Fibroblast of lung (primary cell): ENCODE data around the gene S100P. TPM values are rescaled to one million over a fixed set of nuclear protein-coding genes. Genes with fewer than 3 reads are reported as not detected.
"Not testable (repeated sequence)": the region's sequence is repeated elsewhere in the genome, so short reads cannot be mapped to it uniquely, and the experiment has no call there.

ENCODE experiments used
- DNase-seq, 2 donors: peaks; one replicate each; pipeline versions ENCODE4 v3.0.0 to v3.0.0-alpha.2; 2010; ENCODE audit warnings: low read depth in 2 of 2
- H2AFZ ChIP-seq: 2 replicates; pipeline ENCODE4 v1.5.1; 2012; ENCODE audit warnings: low read length, control low read depth, inconsistent platforms
- H3K27ac ChIP-seq: 2 replicates; pipeline ENCODE4 v1.5.1; 2011; ENCODE audit warnings: low read length, control low read depth; ENCODE audit not compliant: insufficient read depth
- H3K27me3 ChIP-seq: 2 replicates; pipeline ENCODE4 v1.5.1; 2011; ENCODE audit warnings: mild to moderate bottlenecking, low read length; ENCODE audit not compliant: control insufficient read depth, insufficient read depth
- H3K36me3 ChIP-seq: 2 replicates; pipeline ENCODE4 v1.5.1; 2011; ENCODE audit warnings: low read length; ENCODE audit not compliant: control insufficient read depth, insufficient read depth
- H3K4me1 ChIP-seq: 2 replicates; pipeline ENCODE4 v1.5.1; 2011; ENCODE audit warnings: low read length; ENCODE audit not compliant: control insufficient read depth, insufficient read depth; ENCODE audit errors: extremely low read depth
- H3K4me2 ChIP-seq: 2 replicates; pipeline ENCODE4 v1.5.1; 2011; ENCODE audit warnings: low read length, control low read depth; ENCODE audit not compliant: insufficient read depth; ENCODE audit errors: extremely low read depth
- H3K4me3 ChIP-seq, 4 experiments: fragments of 200-600 bp in 1 of 4; sonication (generic) in 1 of 4; replicated peaks in 1 of 4; 2 replicates each; pipeline ENCODE4 v1.5.1; 2011 to 2016; ENCODE audit warnings: low read length in 4 of 4, low read depth in 3 of 4, mild to moderate bottlenecking in 3 of 4, control low read depth in 2 of 4, inconsistent platforms in 1 of 4, mixed read lengths in 1 of 4; ENCODE audit not compliant: insufficient read depth in 1 of 4; ENCODE audit errors: control extremely low read depth in 1 of 4
- H3K79me2 ChIP-seq: 2 replicates; pipeline ENCODE4 v1.5.1; 2012; ENCODE audit warnings: mild to moderate bottlenecking, low read length, inconsistent platforms; ENCODE audit not compliant: control insufficient read depth, insufficient read depth
- H3K9ac ChIP-seq: 2 replicates; pipeline ENCODE4 v1.5.1; 2011; ENCODE audit warnings: mild to moderate bottlenecking, low read length, control low read depth; ENCODE audit not compliant: insufficient read depth
- H3K9me3 ChIP-seq: 2 replicates; pipeline ENCODE4 v1.5.1; 2012; ENCODE audit warnings: low read depth, low read length; ENCODE audit not compliant: control insufficient read depth, insufficient read depth
- H4K20me1 ChIP-seq: 2 replicates; pipeline ENCODE4 v1.5.1; 2011; ENCODE audit warnings: low read length; ENCODE audit not compliant: control insufficient read depth, insufficient read depth; ENCODE audit errors: extremely low read depth
- CTCF ChIP-seq, 2 donors: IDR thresholded peaks in 1 of 2; conservative IDR thresholded peaks in 1 of 2; 1 replicate in 1 of 2; 2 replicates in 1 of 2; pipeline ENCODE4 v1.5.1; 2011 to 2012; ENCODE audit warnings: low read length in 2 of 2, control low read depth in 1 of 2, inconsistent platforms in 1 of 2, low read depth in 1 of 2, mild to moderate bottlenecking in 1 of 2
- EZH2 ChIP-seq: IDR thresholded peaks from 2 replicates; pipeline ENCODE4 v1.5.1; 2012; ENCODE audit warnings: low read length, control low read depth, mild to moderate bottlenecking; ENCODE audit errors: missing control alignments
- polyA plus RNA-seq, 2 donors: library from polyadenylated mRNA; depleted of rRNA in 1 of 2; stranded (reverse) in 1 of 2; unstranded in 1 of 2; fragments of >200 nt; gene quantifications; 2 replicates each; pipeline ENCODE4 v1.2.1, GENCODE V29; 2011 to 2012; ENCODE audit warnings: missing spikeins in 1 of 2
- total RNA-seq: library from RNA; depleted of rRNA; stranded (reverse); fragments of >200 nt; gene quantifications from 2 replicates; pipeline ENCODE4 v1.2.1, GENCODE V29; 2014

The S100P gene
- total and polyA plus RNA-seq, 2 donors (not counting 1 experiment from before 2014, with no cell fraction given) = not detected

GRCh38 chr4:6668391-6668790, 25.3 kb upstream of the S100P start:
- Histone ChIP-seq H3K27me3 (peaks cover 12% of the 10 kb centered on the region), H3K4me1 (no peaks in the 10 kb centered on the region), H3K27ac (no peak overlapping the region), H3K4me3 (no peak overlapping the region), H4K20me1 (no peaks in the 10 kb centered on the region), H3K4me2 (no peak overlapping the region), H3K79me2 (no peaks in the 10 kb centered on the region), H3K36me3 (no peaks in the 10 kb centered on the region), H2AFZ (no peak overlapping the region), H3K9ac (no peak overlapping the region), H3K9me3 (no peaks in the 10 kb centered on the region)
- no peak for TF ChIP-seq EZH2
- peak in 1 of 2 donors; percentile 94 for DNase-seq

DNA sequence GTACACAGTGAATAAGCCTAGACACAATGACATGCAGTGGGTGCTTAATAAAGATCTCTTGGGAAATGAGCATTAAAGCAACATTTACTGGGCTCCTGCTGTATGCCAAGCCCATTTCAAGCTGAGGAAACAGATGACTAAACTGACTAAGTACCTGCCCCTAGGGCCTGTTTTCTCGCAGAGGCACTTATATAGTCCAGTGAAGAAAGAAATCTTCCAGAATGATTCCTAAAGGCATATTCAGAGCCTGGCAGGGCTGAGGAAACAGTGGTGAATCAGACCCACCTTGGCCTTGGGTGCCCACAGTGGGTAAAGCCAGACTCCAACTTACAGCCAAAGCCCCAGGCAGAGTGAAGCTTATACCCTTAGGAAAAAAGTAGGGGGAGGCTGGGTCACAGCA, 22.0 kb upstream of the S100P start:
- no peaks in the 10 kb centered on the region for H3K9me3 ChIP-seq
- TF ChIP-seq CTCF (conservative IDR thresholded peaks at IDR 0.05 in 1 of 2, IDR thresholded peaks at IDR 0.05 in 1 of 2; ENCODE audit: low read depth in 1 of 2, low read length in 2 of 2) = no peak
- no peak for TF ChIP-seq EZH2
- H3K79me2 ChIP-seq = peaks cover 18% of the 10 kb centered on the region
- H3K36me3 ChIP-seq = no peaks in the 10 kb centered on the region
- no peak overlapping the region for H3K4me3 ChIP-seq
- H3K9ac ChIP-seq = no peak overlapping the region
- H3K27me3 ChIP-seq = no peaks in the 10 kb centered on the region
- H4K20me1 ChIP-seq = no peaks in the 10 kb centered on the region
- H2AFZ ChIP-seq = no peak overlapping the region
- no peak overlapping the region for H3K4me2 ChIP-seq
- no peak overlapping the region for H3K27ac ChIP-seq
- H3K4me1 ChIP-seq = peaks cover 3% of the 10 kb centered on the region
- DNase-seq = no peak

DNA sequence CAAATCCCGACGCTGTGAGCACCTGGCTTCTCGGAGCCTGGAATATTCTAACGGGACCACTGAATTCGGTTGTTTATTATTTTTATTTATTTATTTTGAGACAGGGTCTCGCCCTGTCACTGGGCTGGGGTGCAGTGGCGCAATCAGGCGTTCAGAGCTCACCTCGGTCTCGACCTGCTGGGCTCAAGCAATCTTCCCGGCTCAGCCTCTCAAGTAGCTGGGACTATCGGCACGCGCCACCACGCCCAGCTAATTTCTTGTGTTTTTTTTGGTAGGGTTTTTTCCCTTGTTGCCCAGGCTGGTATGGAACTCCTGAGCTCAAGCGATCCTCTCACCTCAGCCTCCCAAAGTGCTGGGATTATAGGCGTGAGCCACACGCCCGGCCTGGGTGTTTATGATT, 21.5 kb upstream of the S100P start:
- H3K27ac ChIP-seq = no peak overlapping the region
- H3K27me3 ChIP-seq = no peaks in the 10 kb centered on the region
- no peak overlapping the region for H2AFZ ChIP-seq
- no peaks in the 10 kb centered on the region for H3K9me3 ChIP-seq
- peaks cover 2% of the 10 kb centered on the region for H3K36me3 ChIP-seq
- TF ChIP-seq CTCF (conservative IDR thresholded peaks at IDR 0.05 in 1 of 2, IDR thresholded peaks at IDR 0.05 in 1 of 2; ENCODE audit: low read depth in 1 of 2, low read length in 2 of 2) = no peak
- no peak for TF ChIP-seq EZH2
- H3K79me2 ChIP-seq = peaks cover 23% of the 10 kb centered on the region
- H4K20me1 ChIP-seq = no peaks in the 10 kb centered on the region
- H3K4me1 ChIP-seq = peaks cover 3% of the 10 kb centered on the region
- H3K4me3 ChIP-seq = no peak overlapping the region
- no peak for DNase-seq
- H3K4me2 ChIP-seq = no peak overlapping the region
- no peak overlapping the region for H3K9ac ChIP-seq

GRCh38 chr4:6672541-6673190, 21.0 kb upstream of the S100P start:
- H3K4me2 ChIP-seq, H3K27ac ChIP-seq, H3K27me3 ChIP-seq, H3K4me1 ChIP-seq, H2AFZ ChIP-seq, DNase-seq, H4K20me1 ChIP-seq, H3K36me3 ChIP-seq, H3K4me3 ChIP-seq, H3K9me3 ChIP-seq, H3K9ac ChIP-seq: not testable (repeated sequence)
- peaks cover 24% of the 10 kb centered on the region for H3K79me2 ChIP-seq

- H3K79me2 ChIP-seq = peaks cover 24% of the 10 kb centered on the region
- peak overlapping the region; percentile 92 for H3K4me2 ChIP-seq
- H4K20me1 ChIP-seq, H3K36me3 ChIP-seq, H3K4me1 ChIP-seq, H3K27me3 ChIP-seq, H3K9ac ChIP-seq, H3K9me3 ChIP-seq: not testable (repeated sequence)
- H3K27ac ChIP-seq = peak overlapping the region; percentile 68
- H3K4me3 ChIP-seq = peak overlapping the region; percentile 66 to 90 (median 78)
- H2AFZ ChIP-seq = peak overlapping the region; percentile 95
- peak in 1 of 2 donors; percentile 23 for DNase-seq
Measured at GRCh38 chr4:6673191-6673659, 20.5 kb upstream of the S100P start.
